ENCODE results near the gene ZNF491.

DNA sequence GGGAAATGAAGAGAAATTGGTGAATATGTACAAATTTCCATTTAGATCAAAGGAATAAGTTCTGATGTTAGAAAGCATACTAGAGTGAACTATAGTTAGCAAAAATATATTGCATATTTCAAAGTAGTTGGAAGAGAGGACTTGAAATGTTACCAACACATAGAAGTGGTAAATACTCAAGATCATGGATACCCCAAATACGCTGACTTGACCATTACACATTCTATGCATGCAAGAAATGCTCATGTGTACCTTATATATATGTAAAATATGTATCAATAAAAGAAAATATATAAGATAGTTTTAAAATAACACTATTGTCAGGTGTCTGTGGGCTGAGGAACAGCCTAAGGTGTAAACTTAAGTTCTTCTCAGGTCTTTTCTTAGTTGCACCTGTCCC is 14.6 kb upstream of the ZNF491 start:
- TF ChIP-seq, protein P1, sequence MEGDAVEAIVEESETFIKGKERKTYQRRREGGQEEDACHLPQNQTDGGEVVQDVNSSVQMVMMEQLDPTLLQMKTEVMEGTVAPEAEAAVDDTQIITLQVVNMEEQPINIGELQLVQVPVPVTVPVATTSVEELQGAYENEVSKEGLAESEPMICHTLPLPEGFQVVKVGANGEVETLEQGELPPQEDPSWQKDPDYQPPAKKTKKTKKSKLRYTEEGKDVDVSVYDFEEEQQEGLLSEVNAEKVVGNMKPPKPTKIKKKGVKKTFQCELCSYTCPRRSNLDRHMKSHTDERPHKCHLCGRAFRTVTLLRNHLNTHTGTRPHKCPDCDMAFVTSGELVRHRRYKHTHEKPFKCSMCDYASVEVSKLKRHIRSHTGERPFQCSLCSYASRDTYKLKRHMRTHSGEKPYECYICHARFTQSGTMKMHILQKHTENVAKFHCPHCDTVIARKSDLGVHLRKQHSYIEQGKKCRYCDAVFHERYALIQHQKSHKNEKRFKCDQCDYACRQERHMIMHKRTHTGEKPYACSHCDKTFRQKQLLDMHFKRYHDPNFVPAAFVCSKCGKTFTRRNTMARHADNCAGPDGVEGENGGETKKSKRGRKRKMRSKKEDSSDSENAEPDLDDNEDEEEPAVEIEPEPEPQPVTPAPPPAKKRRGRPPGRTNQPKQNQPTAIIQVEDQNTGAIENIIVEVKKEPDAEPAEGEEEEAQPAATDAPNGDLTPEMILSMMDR (optimal IDR thresholded peaks at IDR 0.05 in 1 of 3, IDR thresholded peaks at IDR 0.05 in 1 of 3, conservative IDR thresholded peaks at IDR 0.05 in 1 of 3; ENCODE audit: extremely low read depth in 1 of 3, insufficient read depth in 2 of 3, low read length in 3 of 3), result no peak
- no peak for TF ChIP-seq EZH2 (IDR thresholded peaks at IDR 0.05; ENCODE audit: low read length)
